ENCODE measurements around the gene RIN3. TPM values are rescaled to one million over a fixed set of nuclear protein-coding genes. Genes with fewer than 3 reads are reported as not detected.

Gene RIN3
- total and polyA plus RNA-seq, 10 of the 15 experiments (the other 5 are each of a cell fraction or from before 2014, with no cell fraction given), result 0.91 to 23.3 (median 6.3) TPM

DNA sequence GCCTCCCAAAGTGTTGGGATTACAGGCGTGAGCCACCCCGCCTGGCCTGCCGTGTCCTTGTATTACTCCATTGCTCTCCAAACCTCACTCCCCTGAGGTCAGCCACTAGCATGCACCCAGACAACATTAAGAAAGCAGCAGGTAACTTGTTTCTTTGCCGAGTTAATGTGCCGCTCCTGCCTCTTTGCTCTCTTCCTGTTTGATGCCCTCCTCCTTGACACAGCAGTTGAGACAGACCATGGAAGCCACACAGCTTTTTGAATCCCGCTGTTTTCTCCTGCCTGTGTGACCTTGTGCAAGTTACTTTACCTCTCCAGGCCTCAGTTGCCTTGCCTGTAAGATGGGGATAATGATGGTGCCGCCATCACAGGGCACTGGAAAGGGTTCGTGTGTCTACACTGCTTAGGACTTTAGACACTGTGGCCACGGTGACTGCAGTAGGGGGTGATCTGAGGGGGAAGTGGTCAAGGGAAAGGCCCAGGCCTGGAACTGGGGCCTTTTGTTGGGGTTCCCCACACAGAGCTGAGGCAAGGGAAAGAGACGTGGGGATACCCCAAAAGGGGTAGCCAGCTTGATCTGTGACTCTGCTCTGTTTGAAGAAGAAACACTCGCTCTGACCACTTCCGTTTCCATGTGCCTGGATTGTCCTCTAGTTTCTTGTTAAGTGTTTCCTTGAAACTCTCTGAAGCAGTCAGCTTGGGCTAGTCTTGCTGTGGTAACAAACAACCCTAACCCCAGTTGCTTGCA, 69.3 kb downstream of the RIN3 start:
- FAIRE-seq, result no peak
- intact Hi-C loops (cut with micrococcal nuclease; ENCODE audit: unreplicated experiment), result loop anchor here (1.0 kb wide), 3 partner anchors 15 to 94 kb away; no protein-coding TSS in a partner anchor
- TF ChIP-seq CBX5 (IDR thresholded peaks at IDR 0.05; ENCODE audit: low read depth) (no peak), ETV6 (conservative IDR thresholded peaks at IDR 0.05 in 1 of 2, IDR thresholded peaks at IDR 0.05 in 1 of 2; ENCODE audit: borderline replicate concordance in 1 of 2, low read depth in 1 of 2) (peak in 1 of 2 experiments; percentile 99; a peak in 2 of 4 replicates), STAT3 (IDR thresholded peaks at IDR 0.05; ENCODE audit: low read depth, low read length) (peak; percentile 57; the same call in 1 of the 2 replicates), YY1 (IDR thresholded peaks at IDR 0.05; ENCODE audit: low read depth, low read length) (peak; percentile 70; the same call in 1 of the 2 replicates), PBX3 (IDR thresholded peaks at IDR 0.05; ENCODE audit: insufficient replicate concordance, low read depth, low read length) (no peak), PML (IDR thresholded peaks at IDR 0.05; ENCODE audit: low read length) (no peak), FOS (IDR thresholded peaks at IDR 0.05; ENCODE audit: borderline replicate concordance, extremely low read depth, insufficient read length) (no peak), EED (IDR thresholded peaks at IDR 0.05; ENCODE audit: low read depth) (peak; percentile 95)
- TF ChIP-seq, protein P1, sequence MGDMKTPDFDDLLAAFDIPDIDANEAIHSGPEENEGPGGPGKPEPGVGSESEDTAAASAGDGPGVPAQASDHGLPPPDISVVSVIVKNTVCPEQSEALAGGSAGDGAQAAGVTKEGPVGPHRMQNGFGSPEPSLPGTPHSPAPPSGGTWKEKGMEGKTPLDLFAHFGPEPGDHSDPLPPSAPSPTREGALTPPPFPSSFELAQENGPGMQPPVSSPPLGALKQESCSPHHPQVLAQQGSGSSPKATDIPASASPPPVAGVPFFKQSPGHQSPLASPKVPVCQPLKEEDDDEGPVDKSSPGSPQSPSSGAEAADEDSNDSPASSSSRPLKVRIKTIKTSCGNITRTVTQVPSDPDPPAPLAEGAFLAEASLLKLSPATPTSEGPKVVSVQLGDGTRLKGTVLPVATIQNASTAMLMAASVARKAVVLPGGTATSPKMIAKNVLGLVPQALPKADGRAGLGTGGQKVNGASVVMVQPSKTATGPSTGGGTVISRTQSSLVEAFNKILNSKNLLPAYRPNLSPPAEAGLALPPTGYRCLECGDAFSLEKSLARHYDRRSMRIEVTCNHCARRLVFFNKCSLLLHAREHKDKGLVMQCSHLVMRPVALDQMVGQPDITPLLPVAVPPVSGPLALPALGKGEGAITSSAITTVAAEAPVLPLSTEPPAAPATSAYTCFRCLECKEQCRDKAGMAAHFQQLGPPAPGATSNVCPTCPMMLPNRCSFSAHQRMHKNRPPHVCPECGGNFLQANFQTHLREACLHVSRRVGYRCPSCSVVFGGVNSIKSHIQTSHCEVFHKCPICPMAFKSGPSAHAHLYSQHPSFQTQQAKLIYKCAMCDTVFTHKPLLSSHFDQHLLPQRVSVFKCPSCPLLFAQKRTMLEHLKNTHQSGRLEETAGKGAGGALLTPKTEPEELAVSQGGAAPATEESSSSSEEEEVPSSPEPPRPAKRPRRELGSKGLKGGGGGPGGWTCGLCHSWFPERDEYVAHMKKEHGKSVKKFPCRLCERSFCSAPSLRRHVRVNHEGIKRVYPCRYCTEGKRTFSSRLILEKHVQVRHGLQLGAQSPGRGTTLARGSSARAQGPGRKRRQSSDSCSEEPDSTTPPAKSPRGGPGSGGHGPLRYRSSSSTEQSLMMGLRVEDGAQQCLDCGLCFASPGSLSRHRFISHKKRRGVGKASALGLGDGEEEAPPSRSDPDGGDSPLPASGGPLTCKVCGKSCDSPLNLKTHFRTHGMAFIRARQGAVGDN (IDR thresholded peaks at IDR 0.05), result peak; percentile 31; the same call in 1 of the 2 replicates
- TF ChIP-seq, protein P2, sequence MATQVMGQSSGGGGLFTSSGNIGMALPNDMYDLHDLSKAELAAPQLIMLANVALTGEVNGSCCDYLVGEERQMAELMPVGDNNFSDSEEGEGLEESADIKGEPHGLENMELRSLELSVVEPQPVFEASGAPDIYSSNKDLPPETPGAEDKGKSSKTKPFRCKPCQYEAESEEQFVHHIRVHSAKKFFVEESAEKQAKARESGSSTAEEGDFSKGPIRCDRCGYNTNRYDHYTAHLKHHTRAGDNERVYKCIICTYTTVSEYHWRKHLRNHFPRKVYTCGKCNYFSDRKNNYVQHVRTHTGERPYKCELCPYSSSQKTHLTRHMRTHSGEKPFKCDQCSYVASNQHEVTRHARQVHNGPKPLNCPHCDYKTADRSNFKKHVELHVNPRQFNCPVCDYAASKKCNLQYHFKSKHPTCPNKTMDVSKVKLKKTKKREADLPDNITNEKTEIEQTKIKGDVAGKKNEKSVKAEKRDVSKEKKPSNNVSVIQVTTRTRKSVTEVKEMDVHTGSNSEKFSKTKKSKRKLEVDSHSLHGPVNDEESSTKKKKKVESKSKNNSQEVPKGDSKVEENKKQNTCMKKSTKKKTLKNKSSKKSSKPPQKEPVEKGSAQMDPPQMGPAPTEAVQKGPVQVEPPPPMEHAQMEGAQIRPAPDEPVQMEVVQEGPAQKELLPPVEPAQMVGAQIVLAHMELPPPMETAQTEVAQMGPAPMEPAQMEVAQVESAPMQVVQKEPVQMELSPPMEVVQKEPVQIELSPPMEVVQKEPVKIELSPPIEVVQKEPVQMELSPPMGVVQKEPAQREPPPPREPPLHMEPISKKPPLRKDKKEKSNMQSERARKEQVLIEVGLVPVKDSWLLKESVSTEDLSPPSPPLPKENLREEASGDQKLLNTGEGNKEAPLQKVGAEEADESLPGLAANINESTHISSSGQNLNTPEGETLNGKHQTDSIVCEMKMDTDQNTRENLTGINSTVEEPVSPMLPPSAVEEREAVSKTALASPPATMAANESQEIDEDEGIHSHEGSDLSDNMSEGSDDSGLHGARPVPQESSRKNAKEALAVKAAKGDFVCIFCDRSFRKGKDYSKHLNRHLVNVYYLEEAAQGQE (IDR thresholded peaks at IDR 0.05; ENCODE audit: low read depth, low read length), result no peak

More for the DNA sequence above, 69.3 kb downstream of the RIN3 start:
- in situ Hi-C loops (cut with MboI), result loop anchor here (10.0 kb wide), 1 partner anchor 192 kb away; no protein-coding TSS in a partner anchor
- peak overlapping the region; percentile 49; the same call in 1 of the 2 replicates for H3K9ac ChIP-seq (ENCODE audit: control insufficient read depth, insufficient read depth, low read length)
- H3K27me3 ChIP-seq (replicated peaks in 1 of 2; ENCODE audit: control insufficient read depth in 2 of 2, insufficient read depth in 2 of 2, low read length in 1 of 2), result no peaks in the 10 kb centered on the region
- ChIA-PET CTCF (interaction anchor here (0.6 to 1.3 kb wide), 6 partner anchors 14 to 87 kb away, joined by 3 to 13 read pairs (median 3); no protein-coding TSS in a partner anchor), RAD21 (ENCODE audit: unreplicated experiment) (interaction anchor here (0.8 to 8.7 kb wide), 13 partner anchors 14 to 122 kb away, joined by 3 to 101 read pairs (median 3); no protein-coding TSS in a partner anchor), SMC1A (ENCODE audit: uncharacterized antibody, unreplicated experiment) (interaction anchor here (0.8 to 8.7 kb wide), 10 partner anchors 9 to 122 kb away, joined by 3 to 137 read pairs (median 4); no protein-coding TSS in a partner anchor), POLR2A (interaction anchor here (0.5 to 2.1 kb wide), 7 partner anchors 14 to 324 kb away, joined by 3 to 8 read pairs (median 4); no protein-coding TSS in a partner anchor)
- peak overlapping the region; percentile 31; the same call in 1 of the 2 replicates for H3K4me2 ChIP-seq (ENCODE audit: control insufficient read depth, insufficient read depth)
- no peaks in the 10 kb centered on the region for H3K79me2 ChIP-seq (ENCODE audit: control insufficient read depth, insufficient read depth, low read length)
- ATAC-seq (peak; percentile 90), DNase-seq (ENCODE audit: low read depth, low spot score) (peak; percentile 81)
- H3K4me3 ChIP-seq, result no peak overlapping the region
- H3K9me3 ChIP-seq (replicated peaks; ENCODE audit: control insufficient read depth, insufficient read depth, low read length), result peaks cover 6% of the 10 kb centered on the region; the same call in 2 of the 3 replicates
- WGBS (ENCODE audit: insufficient coverage, insufficient replicate concordance, low lambda C conversion rate, missing lambda C conversion rate), result 31% methylated on average over 12 of the region's 12 CpGs
- no peaks in the 10 kb centered on the region for H4K20me1 ChIP-seq (ENCODE audit: control insufficient read depth, insufficient read depth)
- BruUV-seq (replicated peaks), result no TSS peak
- H3K27ac ChIP-seq (ENCODE audit: control insufficient read depth, insufficient read depth), result peak overlapping the region; percentile 66
- H3K4me1 ChIP-seq (ENCODE audit: control insufficient read depth, insufficient read depth, low read length), result peaks cover 71% of the 10 kb centered on the region
- H3K36me3 ChIP-seq (ENCODE audit: control insufficient read depth in 2 of 2, insufficient read depth in 2 of 2, low read length in 1 of 2), result no peaks in the 10 kb centered on the region; a peak in 2 of 4 replicates
- H2AFZ ChIP-seq (ENCODE audit: control insufficient read depth, low read depth, low read length), result peak overlapping the region; percentile 14; the same call in 1 of the 2 replicates
